ENCODE results near the gene FAM83B.
"Not testable (repeated sequence)": the region's sequence is repeated elsewhere in the genome, so short reads cannot be mapped to it uniquely, and the experiment has no call there.

FAM83B gene

DNA sequence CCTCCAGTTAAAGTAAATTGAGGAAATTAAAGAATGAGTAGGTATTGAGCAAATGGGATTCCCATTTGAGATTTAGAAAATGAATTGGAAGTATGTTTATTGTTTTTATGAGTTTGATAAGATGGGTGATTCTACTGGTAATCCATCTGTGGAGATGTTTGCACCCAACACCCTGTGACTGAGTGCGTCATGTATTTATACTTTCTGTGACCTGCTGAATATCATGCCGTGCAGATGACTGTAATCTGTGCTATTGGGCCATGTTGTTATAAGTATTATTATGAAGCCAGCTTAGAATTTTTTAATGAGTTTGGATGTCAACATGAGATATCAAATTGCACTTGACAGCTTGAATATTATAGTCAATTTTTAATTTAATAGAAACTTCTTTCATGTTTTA, 17.7 kb downstream of the FAM83B start:
- DNase-seq = no peak

DNA sequence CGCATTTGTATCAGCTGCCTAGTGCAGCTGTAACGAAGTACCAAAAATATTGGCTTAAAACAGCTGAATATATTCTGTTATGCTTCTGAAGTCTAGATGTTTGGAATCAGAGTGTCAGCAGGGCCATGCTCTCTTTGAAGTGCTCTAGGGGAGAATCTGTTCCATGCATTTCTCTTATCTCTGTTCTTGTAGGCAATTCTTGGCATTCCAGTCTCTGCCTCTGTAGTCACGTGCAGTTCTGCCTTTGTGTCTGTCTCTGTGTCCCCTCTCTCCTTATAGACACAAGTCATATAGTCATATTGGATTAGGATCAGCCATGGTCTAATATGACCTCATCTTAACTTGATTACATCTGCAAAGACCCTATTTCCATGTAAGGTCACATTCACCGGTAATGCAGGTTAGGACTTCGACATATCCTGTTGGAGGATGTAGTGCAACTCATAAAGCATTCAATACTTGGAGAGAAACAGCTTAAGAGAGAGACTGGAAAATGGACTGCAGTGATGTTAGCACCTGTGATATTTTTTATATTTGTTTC, 18.6 kb downstream of the FAM83B start:
- DNase-seq = no peak

DNA sequence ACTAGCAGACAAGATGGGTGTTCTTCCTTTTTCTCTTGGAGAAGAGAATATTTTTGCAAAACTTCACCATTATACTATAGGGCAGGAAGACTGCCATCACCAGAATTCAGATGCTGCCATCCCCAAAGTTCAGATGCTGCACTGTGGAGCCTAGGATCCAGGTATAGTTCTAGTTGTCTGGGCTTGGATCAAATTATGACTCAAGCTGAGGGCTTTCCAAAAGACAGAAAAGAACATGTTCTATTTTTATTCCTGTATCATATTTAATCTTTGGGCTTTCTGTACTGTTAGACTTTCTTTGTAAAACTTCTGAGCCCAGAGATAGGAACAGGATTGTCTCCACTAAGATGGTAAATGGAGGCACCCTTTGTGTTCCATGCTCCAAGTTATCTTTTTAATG, 22.0 kb downstream of the FAM83B start:
- DNase-seq = no peak

DNA sequence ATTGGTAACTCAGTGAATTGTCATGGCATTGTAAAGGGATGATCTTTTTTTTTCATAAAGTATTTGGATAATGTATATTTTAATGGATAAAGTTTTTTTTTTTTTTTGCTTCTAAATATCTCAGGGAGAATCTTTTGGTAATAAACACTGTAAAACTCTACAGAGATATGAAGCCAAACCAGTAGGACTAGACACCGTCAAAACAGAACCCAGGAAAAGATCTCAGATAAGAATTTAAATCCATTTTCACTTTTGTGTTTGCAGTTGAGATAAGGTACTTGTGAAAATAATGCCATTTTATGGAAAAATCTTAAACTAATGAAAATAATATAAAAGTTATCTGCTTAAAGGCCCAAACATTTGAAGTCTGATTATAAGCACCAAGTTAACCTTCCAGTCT, 27.0 kb downstream of the FAM83B start:
- no peak for DNase-seq

DNA sequence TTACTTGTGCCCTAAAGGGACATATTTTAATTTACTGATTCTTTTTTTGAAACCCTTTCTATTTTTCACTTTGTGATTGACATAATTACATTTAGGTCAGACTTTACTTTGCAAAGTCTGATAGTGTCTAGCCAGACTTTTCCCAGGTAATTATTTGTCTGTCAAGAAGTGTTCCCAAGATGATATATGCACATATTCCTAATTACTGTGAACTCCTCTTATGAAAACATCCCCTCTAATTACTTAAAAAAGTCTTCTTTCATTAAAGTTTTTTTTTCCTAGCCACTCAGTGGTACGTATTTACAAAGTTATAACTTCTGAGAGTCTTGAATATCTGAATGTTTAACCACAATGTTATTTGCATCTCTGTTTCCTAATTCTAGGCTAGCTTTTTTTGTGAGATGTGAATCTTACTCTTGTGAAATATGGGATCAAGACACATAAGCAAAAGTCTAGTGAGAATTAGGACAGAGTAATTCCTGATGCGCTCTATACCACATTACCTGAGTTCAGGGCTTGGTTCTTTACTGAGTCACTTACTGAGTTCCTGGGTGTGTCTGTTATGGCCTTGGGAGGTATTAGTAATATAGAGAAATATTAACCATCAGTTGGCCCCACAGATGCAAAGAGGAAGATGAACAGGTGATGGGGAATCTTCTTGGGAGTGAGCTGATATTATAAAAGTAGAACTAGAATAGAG, 27.9 kb downstream of the FAM83B start:
- DNase-seq = no peak

DNA sequence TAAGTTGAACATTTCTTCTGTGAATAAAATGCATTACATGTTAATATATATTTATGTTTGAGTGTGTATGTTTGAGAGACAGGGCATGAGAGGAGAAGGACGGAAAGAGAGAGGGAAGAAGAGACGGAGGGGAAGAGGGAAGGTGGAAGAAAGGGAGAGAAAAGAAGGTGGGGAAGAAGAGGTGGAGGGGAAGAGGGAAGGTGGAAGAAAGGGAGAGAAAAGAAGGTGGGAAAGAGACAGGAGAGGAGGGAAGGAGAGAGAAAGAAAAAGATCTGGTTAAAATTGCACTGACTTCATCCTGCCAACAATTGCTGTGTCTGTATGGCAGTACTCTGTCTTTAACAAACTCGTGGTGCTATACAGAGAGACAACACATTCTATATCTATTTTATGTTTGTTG, 29.0 kb downstream of the FAM83B start:
- DNase-seq = no peak

DNA sequence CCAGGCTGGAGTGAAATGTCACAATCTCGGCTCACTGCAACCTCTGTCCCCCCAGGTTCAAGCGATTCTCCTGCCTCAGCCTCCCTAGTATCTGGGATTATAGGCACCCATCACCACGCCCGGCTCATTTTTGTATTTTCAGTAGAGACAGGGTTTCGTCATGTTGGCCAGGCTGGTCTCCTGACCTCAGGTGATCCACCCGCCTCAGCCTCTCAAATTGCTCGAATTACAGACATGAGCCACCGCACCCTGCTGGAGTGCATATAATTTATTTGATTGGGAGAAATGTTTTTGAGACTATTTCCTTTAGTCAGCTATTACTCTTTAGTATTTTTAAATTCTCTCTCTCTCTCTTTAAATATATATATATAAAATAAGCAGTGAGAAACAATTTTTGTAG, 29.8 kb downstream of the FAM83B start:
- no peak for DNase-seq

DNA sequence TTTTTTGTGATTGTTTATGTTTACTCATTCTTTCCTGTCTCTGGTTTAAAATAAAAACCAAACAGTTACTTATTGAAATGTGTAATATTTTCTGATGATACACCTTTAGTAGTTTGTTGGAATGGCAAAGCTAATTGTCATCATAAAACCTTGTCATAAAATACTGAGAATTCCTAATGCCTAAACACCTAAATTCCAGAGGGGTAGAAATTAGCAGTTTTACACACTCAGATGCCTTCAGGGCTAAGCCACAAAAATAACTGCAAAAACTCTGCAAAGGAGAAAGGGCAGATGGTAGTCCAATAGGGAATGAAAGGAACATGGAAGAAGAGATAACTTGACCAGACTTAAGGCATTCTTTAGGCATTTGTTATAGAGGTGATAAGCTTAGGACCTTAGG, 30.3 kb downstream of the FAM83B start:
- DNase-seq = no peak

DNA sequence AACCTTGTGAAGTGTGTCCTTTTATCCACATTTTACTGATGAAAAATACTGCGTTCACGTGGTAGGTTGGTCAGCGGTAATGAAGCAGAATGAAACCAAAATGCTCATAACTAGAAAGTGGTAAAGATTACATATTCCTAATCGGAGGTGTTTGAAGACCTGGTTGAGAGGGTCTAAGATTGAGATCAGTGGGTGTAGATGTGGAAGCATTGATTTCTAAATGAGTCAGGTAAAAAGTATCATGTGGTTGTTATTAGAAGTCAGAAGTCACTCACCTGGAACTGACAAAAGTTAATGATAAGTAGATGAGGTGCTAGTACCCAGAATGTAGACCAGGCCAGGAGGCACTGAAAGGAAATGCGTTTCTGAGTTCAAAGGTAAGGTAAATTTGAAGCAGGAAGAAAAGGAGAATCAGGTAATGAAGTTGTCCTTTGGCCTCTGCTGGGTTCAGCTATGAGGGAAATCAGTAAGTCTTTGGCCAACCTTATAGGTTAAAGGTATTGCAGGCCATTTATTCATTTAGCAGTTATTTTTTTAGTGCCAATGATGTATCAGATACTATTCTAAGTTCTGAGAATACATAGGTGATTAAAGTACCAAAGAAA, 31.2 kb downstream of the FAM83B start:
- DNase-seq = no peak

DNA sequence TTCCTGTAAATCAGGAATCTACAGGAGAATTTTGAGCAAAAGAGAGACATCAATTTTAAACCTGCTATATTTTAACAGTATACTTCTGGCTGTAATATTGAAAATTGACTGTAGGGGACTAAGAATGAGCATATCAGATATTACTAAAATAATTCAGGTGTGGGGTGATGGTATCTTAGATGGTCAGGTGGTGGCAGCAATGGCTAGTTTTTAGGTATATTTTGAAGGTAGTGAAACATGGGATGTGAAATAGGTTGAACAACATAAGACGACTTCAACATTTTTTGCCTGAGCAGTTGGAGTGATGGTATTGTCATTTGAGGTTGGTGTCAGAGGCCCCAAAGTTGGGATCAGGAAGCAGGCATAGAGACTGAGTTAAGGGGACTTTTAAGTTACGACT, 32.1 kb downstream of the FAM83B start:
- DNase-seq = no peak

DNA sequence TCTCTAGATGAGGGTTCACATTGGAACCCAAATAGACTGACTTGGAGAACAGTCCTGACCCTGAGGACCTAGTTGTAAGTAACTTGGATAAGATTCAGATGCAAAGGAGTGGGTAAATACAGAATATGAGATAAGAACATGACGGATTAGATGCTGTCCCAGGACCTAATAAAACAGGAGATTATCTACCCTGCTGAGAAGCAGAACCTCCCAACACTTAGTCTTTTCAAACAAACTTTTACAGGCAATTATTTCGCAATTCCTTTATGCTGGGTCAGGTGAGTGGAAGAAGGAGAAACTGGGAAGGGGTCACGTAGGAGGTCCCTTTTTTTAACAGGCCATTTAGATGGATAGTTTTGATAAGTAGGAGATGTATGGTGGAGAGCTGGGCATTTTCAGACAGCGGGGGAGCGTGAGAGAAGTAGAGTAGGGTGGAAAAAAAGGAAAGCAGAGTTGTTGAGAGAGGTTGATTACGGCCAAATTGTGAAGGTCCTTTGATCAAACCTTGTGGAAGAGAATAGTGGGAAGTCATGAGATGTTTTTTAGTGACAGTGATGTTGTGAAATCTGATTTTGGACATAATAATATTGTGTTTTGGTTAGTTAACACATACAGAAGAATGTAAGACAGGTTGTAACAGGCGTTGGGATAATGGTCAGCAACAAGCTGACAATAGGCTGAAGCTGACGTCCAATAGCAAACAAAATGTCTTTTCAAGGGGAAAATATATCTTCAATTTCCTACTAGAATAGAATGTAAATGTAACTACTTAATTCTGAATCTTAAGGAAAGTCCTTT, 32.8 kb downstream of the FAM83B start:
- DNase-seq = no peak

DNA sequence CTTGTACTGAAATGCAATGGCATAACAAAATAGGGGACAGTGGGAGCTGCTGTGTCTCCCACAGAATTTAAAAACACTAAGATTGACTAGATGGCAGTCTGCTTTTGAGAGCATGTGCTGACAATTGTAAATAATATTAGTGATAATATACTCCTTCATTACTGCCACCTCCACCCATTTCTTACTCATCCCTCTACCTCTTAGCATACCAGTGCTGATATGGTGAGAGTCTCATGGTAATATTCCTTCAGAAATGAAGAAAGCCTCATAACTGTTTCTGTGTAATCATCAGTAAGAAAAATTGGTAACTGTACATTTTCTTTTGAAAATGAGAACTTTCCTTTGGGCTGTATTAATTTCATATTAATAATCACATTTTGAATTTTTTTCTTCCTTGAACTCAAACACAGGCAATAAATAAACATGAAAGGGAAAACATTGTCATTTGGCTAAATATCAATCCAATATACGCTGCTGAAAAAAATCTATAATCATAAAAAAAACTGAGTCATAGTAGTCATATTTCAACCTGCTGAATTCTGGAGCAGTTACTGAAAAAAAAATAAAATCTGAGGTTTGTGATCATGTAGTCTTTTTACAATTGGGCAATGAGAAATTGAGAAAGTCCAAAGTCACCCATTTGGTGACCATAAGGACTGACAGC, 34.6 kb downstream of the FAM83B start:
- DNase-seq = no peak

DNA sequence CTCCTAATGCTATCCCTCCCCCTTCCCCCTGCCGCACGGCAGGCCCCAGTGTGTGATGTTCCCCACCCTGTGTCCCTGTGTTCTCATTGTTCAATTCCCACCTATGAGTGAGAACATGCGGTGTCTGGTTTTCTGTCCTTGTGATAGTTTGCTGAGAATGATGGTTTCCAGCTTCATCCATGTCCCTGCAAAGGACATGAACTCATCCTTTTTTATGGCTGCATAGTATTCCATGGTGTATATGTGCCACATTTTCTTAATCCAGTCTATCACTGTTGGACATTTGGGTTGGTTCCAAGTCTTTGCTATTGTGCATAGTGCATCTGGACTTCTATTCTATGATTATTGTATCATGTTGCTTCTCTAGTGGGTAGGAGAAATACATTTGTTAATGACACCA, 35.3 kb downstream of the FAM83B start:
- DNase-seq = not testable (repeated sequence)

DNA sequence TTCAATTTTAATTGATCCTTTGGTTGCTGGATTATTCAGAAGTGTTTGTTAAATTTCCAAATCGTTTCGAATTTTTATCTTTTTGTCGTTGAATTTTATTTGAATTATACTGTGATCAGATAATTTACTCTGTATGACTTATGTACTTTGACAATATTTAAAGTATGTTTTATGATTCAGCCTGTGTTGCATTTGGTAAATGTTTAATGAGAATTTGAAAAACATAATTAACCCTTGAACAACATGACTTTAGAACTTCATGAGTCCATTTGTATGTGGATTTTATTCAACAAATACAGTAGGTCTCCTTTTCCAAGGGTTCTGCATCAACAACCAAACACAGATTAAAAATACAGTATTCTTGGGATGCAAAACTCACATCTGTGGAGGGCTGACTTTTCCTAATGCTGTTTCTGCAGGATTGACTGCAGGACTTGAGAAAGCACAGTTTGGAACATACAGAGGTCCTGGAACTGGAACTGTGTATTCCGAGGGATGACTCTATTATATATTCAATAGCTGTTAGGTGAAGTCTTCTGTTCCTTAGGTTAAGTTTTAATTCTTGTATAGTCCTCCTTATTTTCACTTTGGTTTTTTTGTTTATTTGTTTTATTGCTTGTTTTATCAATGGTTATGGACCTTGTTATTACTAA, 40.5 kb downstream of the FAM83B start:
- no peak for DNase-seq

DNA sequence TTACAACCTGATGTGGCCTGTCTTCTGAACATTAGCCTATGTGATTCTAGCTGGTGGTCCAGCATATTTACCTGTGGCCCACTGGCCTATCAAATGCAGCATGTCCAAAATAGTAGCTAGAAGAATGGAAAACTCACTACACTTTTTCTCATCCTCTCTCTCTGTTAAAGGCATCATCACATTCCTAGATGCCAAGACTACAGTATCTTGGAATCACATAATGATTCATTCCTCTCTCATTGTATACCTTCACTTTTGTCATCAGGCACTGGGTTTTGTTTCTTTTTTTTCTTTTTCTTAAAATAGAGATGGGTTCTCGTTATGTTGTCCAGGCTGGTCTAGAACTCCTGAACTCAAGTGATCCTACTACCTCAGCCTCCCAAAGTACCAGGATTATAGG, 45.0 kb downstream of the FAM83B start:
- DNase-seq = no peak

DNA sequence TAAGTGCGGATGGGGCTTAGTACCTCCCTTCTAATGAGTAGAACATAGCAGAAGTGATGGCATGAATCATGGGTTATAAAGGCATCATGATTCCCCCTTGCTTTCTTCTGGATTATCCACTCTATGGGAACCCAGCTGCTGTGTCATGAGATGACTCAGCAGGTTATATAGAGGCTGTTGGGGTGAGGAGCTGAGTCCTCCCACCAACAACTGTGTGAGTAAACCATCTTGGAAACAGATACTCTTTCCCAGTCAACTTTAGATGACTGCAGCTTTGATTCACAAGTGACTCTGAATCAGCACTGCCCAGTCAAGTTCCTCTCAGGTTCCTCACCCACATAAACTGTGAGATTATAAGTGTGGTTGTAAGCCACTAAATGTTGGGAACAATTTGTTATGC, 46.3 kb downstream of the FAM83B start:
- DNase-seq = no peak

DNA sequence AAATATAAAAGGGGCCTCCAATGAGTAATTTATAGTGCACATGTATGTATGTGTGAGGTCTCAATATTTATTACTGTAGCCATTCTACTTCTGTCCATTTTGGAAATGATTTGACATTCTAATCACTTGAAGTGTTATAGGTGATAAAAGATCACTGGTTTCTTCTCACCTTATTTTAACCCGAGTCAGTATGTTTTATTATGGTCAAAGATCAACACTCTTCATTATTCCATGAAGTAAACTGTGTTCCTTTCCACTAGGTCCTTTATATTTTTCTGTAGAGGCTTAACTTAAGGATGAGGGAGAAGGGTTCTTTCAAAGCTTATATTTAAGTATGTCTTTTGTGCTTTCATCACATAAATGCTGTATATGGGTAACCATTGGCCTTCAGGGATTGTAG, 47.2 kb downstream of the FAM83B start:
- no peak for DNase-seq

DNA sequence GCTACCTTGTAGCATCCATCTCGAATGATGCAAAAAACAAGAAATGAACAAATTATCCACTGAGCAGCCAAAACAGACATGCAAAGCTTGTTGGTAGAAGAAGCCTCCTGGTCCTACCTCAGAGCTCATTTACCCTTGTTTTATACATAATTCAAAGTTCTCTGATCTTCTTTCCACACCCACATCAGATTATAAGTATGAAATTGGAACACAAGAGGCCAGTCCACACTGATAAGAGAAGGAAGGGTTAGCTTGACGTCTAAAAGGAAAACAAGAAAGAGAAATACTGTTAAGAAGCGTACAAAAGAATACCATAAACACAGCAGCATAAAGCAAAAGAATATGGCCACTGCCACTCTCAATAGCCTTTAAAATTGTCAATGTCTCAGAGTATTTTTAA, 49.7 kb downstream of the FAM83B start:
- DNase-seq = no peak

DNA sequence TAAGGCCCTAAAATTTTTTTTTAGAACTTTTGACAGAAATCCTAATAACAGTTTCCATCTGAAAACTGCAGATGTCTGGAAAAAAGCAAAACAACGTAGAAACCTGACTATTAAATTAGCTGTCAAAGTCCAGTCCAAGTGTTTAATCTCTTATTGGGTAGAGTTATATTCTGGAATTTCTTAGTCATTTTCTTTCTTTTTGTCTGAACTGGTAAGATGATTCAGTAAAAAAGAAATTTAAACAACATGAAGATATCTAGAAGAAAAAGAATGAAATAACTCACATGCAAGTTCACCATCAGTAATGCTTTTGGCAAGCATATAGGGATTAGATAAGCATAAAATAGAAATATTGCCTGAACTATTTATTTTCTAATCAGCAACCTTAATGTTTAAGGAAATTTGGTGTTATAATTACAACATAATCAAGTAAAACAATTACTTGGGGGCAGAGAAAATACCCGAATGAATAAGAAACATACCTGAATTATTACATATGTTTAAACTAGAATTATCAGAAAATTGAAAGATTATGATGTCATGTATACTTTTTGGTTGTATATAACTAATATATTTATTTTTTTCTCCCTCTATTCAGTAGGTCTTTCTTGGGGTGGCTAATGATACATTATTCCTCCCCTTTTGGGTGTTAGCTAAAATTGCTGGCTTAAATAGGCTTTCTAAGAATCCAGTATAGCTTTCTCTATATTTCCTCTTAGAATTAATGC, 51.1 kb downstream of the FAM83B start:
- no peak for DNase-seq

DNA sequence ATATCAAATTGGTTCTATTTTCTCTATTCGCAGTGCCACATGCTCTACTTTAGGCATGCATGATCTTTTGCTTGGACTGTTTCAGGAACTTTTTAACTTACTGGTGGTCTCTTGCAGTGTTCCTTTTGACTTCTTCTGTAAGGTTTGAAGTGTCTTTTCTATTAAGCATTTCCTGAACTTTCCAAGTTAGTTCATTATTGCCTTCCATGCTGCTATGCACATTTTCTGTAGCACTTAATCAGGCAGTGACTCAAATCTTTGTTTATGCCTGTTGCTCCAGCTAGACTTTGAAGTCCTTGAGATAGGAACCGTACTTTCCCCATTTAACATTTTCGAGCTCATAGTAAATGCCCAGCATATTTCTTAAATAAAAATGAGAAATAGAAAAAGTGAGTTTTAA, 52.2 kb downstream of the FAM83B start:
- DNase-seq = no peak

DNA sequence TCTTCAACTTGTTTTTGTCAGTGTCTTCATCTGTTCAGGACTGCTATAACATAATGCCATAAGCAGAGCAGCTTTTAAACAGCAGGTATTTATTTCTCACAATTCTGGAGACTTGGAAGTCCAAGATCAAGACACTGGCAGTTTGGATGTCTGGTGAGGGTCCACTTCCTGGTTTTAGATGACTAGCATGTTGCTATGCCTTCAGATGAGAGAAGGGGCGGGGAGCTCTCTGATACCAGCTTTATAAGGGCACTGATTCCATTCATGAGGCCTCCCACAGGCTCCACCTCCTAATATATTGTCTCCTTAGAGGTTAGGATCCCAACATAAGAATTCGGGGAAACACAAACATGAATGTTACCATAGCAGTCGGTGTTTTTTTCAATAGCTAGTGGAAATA, 52.9 kb downstream of the FAM83B start:
- no peak for DNase-seq

DNA sequence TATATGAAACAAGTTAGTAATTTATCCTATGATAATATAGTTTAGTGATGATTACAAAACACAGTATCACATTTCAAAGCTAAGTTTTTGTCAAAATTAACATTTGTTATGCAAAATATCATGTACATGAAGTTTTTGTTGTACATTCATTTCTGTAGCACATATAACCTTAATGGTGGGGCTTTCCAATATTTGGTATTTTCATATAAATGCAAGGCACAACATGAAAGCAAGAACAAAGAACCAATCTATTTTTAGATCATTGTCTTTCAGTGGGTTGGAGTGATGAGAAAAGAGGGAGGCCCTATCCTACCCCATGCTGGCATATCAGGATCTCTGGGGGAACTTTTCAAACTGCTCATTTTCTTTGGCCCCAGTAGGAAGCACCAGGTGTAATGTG, 53.4 kb downstream of the FAM83B start:
- no peak for DNase-seq
